BJ (cell line): ENCODE results near the gene GAK. TPM values are rescaled to one million over a fixed set of nuclear protein-coding genes. Genes with fewer than 3 reads are reported as not detected.

Experiments used
- CTCF ChIA-PET: fragments of 350-600 bp; formaldehyde crosslinking; extraction: SDS; loops from one replicate; lab custom pipeline; 2021; ENCODE audit warnings: antibody characterized with exemption, inconsistent platforms; lab: Yijun Ruan, JAX
- POLR2A ChIA-PET: fragments of 300-600 bp; sonication (Branson Sonifier 250); formaldehyde crosslinking; extraction: SDS; loops from one replicate; lab custom pipeline; 2021; ENCODE audit warnings: antibody characterized with exemption; lab: Charles Lee
- DNase-seq: peaks from one replicate; pipeline ENCODE4 v3.0.0-alpha.2; 2011; ENCODE audit warnings: low read depth
- H3K27me3 ChIP-seq: 2 replicates; pipeline ENCODE4 v1.6.0; 2011; ENCODE audit warnings: low read length; ENCODE audit not compliant: control insufficient read depth, insufficient read depth
- H3K36me3 ChIP-seq: 2 replicates; pipeline ENCODE4 v1.5.1; 2011; ENCODE audit warnings: low read length; ENCODE audit not compliant: control insufficient read depth, insufficient read depth
- H3K4me3 ChIP-seq: 2 replicates; pipeline ENCODE4 v1.5.1; 2011; ENCODE audit warnings: low read depth, mild to moderate bottlenecking, control low read depth, low read length
- CTCF ChIP-seq: IDR thresholded peaks from 2 replicates; pipeline ENCODE4 v1.5.1; 2011; ENCODE audit warnings: low read depth, mild to moderate bottlenecking, control low read depth, inconsistent platforms, low read length, moderate library complexity; ENCODE audit not compliant: insufficient read depth
- polyA plus RNA-seq: library from polyadenylated mRNA; depleted of rRNA; stranded (reverse); fragments of >200 nt; gene quantifications from 2 replicates; pipeline ENCODE4 v1.2.3, GENCODE V29; 2011

GAK gene
- polyA plus RNA-seq, 1 experiment = 26.3 TPM

- ChIA-PET POLR2A (no interaction called here), CTCF (no interaction called here)
- no peak for TF ChIP-seq CTCF
- Histone ChIP-seq H3K4me3 (no peak overlapping the region), H3K27me3 (no peaks in the 10 kb centered on the region), H3K36me3 (peaks cover 16% of the 10 kb centered on the region)
- DNase-seq = no peak
Measured at GRCh38 chr4:955931-956381, 23.8 kb upstream of the GAK start.

- TF ChIP-seq CTCF = no peak
- no peak for DNase-seq
- ChIA-PET CTCF (no interaction called here), POLR2A (no interaction called here)
- H3K36me3 ChIP-seq = peaks cover 12% of the 10 kb centered on the region
- H3K27me3 ChIP-seq = no peaks in the 10 kb centered on the region
- no peak overlapping the region for H3K4me3 ChIP-seq
Measured at GRCh38 chr4:955161-955921, 23.2 kb upstream of the GAK start.

- POLR2A ChIA-PET = no interaction called here
- CTCF ChIA-PET = interaction anchor here (0.6 kb wide), 1 partner anchor 12 kb away, joined by 4 read pairs; no protein-coding TSS in a partner anchor
- no peak overlapping the region for H3K4me3 ChIP-seq
- peaks cover 7% of the 10 kb centered on the region for H3K36me3 ChIP-seq
- DNase-seq = no peak
- no peak for TF ChIP-seq CTCF
- no peaks in the 10 kb centered on the region for H3K27me3 ChIP-seq
Measured at GRCh38 chr4:954211-955020, 22.3 kb upstream of the GAK start.

- POLR2A ChIA-PET = no interaction called here
- CTCF ChIA-PET = interaction anchor here (0.6 kb wide), 1 partner anchor 11 kb away, joined by 4 read pairs; no protein-coding TSS in a partner anchor
- Histone ChIP-seq H3K27me3 (no peaks in the 10 kb centered on the region), H3K4me3 (no peak overlapping the region), H3K36me3 (peaks cover 6% of the 10 kb centered on the region)
- no peak for DNase-seq
- TF ChIP-seq CTCF = no peak
Measured at GRCh38 chr4:953574-953915, 21.4 kb upstream of the GAK start.

- Histone ChIP-seq H3K27me3 (no peaks in the 10 kb centered on the region), H3K36me3 (peaks cover 4% of the 10 kb centered on the region), H3K4me3 (no peak overlapping the region)
- CTCF ChIA-PET = no interaction called here
- no peak for TF ChIP-seq CTCF
- POLR2A ChIA-PET = no interaction called here
- DNase-seq = no peak
Measured at GRCh38 chr4:952881-953573, 20.9 kb upstream of the GAK start.
